ENCODE data around the gene SP9.

SP9 gene

GRCh38 chr2:174383796-174384195 is 49.0 kb downstream of the SP9 start:
- Histone ChIP-seq H3K4me1 (ENCODE audit: control insufficient read depth in 2 of 2, insufficient read depth in 1 of 2, low read depth in 1 of 2, low read length in 2 of 2) (no peaks in the 10 kb centered on the region), H3K4me3 (ENCODE audit: low read length in 2 of 2) (no peak overlapping the region), H3K9me3 (replicated peaks in 1 of 2; ENCODE audit: control insufficient read depth in 2 of 2, insufficient read depth in 1 of 2, low read depth in 1 of 2, low read length in 2 of 2) (no peaks in the 10 kb centered on the region), H3K14ac (ENCODE audit: low read length) (no peak overlapping the region), H2AFZ (ENCODE audit: low read length) (no peak overlapping the region), H3K4ac (ENCODE audit: low read length) (no peak overlapping the region), H3K4me2 (ENCODE audit: insufficient read depth, low read length, poor library complexity, severe bottlenecking) (no peak overlapping the region), H2AK5ac (ENCODE audit: low read depth, low read length) (no peak overlapping the region), H2BK120ac (ENCODE audit: low read depth, low read length) (no peak overlapping the region), H3K79me1 (ENCODE audit: low read depth, low read length) (no peaks in the 10 kb centered on the region), H3K9ac (ENCODE audit: low read depth, low read length, poor library complexity) (no peak overlapping the region), H3K27ac (replicated peaks; ENCODE audit: low read length) (no peak overlapping the region), H4K8ac (ENCODE audit: low read depth, low read length) (no peak overlapping the region), H3K23ac (ENCODE audit: low read depth, low read length, poor library complexity) (no peak overlapping the region), H2BK5ac (ENCODE audit: low read length) (no peak overlapping the region), H3K27me3 (ENCODE audit: control insufficient read depth in 3 of 3, insufficient read depth in 3 of 3, low read depth in 1 of 3, low read length in 3 of 3) (no peaks in the 10 kb centered on the region), H4K91ac (ENCODE audit: low read depth, low read length, poor library complexity) (no peak overlapping the region), H3K36me3 (replicated peaks in 1 of 2; ENCODE audit: control insufficient read depth in 2 of 2, insufficient read depth in 2 of 2, low read length in 2 of 2) (peaks cover 8 to 70% of the 10 kb centered on the region in 2 donors), H3K18ac (ENCODE audit: low read length) (no peak overlapping the region), H2BK15ac (ENCODE audit: low read length) (no peak overlapping the region), H2BK12ac (ENCODE audit: low read length) (no peak overlapping the region)
- DNase-seq (ENCODE audit: low spot score), result no peak
- no CpG with 5 or more reads among the region's 1 CpG for WGBS, 2 donors (ENCODE audit: extremely low coverage in 2 of 2, insufficient read length in 2 of 2, insufficient replicate concordance in 1 of 2)

- H2BK120ac ChIP-seq (ENCODE audit: low read depth, low read length), result no peak overlapping the region
- no peak overlapping the region for H2BK5ac ChIP-seq (ENCODE audit: low read length)
- no CpG with 5 or more reads among the region's 3 CpGs for WGBS, 2 donors (ENCODE audit: extremely low coverage in 2 of 2, insufficient read length in 2 of 2, insufficient replicate concordance in 1 of 2)
- H2AFZ ChIP-seq (ENCODE audit: low read length), result no peak overlapping the region
- DNase-seq (ENCODE audit: low spot score), result no peak
- H2AK5ac ChIP-seq (ENCODE audit: low read depth, low read length), result no peak overlapping the region
- no peaks in the 10 kb centered on the region for H3K27me3 ChIP-seq (ENCODE audit: control insufficient read depth in 3 of 3, insufficient read depth in 3 of 3, low read depth in 1 of 3, low read length in 3 of 3)
- no peak overlapping the region for H4K8ac ChIP-seq (ENCODE audit: low read depth, low read length)
- no peak overlapping the region for H3K4ac ChIP-seq (ENCODE audit: low read length)
- no peak overlapping the region for H2BK15ac ChIP-seq (ENCODE audit: low read length)
- H3K27ac ChIP-seq (replicated peaks; ENCODE audit: low read length), result no peak overlapping the region
- peaks cover 5 to 62% of the 10 kb centered on the region in 2 donors for H3K36me3 ChIP-seq (replicated peaks in 1 of 2; ENCODE audit: control insufficient read depth in 2 of 2, insufficient read depth in 2 of 2, low read length in 2 of 2)
- no peak overlapping the region for H4K91ac ChIP-seq (ENCODE audit: low read depth, low read length, poor library complexity)
- H3K4me3 ChIP-seq (ENCODE audit: low read length in 2 of 2), result no peak overlapping the region
- no peaks in the 10 kb centered on the region for H3K4me1 ChIP-seq (ENCODE audit: control insufficient read depth in 2 of 2, insufficient read depth in 1 of 2, low read depth in 1 of 2, low read length in 2 of 2)
- H2BK12ac ChIP-seq (ENCODE audit: low read length), result no peak overlapping the region
- H3K18ac ChIP-seq (ENCODE audit: low read length), result no peak overlapping the region
- no peak overlapping the region for H3K23ac ChIP-seq (ENCODE audit: low read depth, low read length, poor library complexity)
- H3K14ac ChIP-seq (ENCODE audit: low read length), result no peak overlapping the region
- no peak overlapping the region for H3K9ac ChIP-seq (ENCODE audit: low read depth, low read length, poor library complexity)
- H3K9me3 ChIP-seq (replicated peaks in 1 of 2; ENCODE audit: control insufficient read depth in 2 of 2, insufficient read depth in 1 of 2, low read depth in 1 of 2, low read length in 2 of 2), result no peaks in the 10 kb centered on the region
- H3K79me1 ChIP-seq (ENCODE audit: low read depth, low read length), result no peaks in the 10 kb centered on the region
- H3K4me2 ChIP-seq (ENCODE audit: insufficient read depth, low read length, poor library complexity, severe bottlenecking), result no peak overlapping the region
These were observed 50.4 kb downstream of the SP9 start for GRCh38 chr2:174385201-174385600.
